SK-N-SH (cell line): ENCODE results near the gene ZNF689. TPM values are rescaled to one million over a fixed set of nuclear protein-coding genes. Genes with fewer than 3 reads are reported as not detected.
"Not testable (repeated sequence)": the region's sequence is repeated elsewhere in the genome, so short reads cannot be mapped to it uniquely, and the experiment has no call there.

Experiments used
- CTCF ChIA-PET: fragments of 300-600, 350-600 bp; formaldehyde crosslinking; extraction: SDS; loops from one replicate; lab custom pipeline; 2021; lab: Yijun Ruan, JAX
- POLR2A ChIA-PET: fragments of 350-600 bp; sonication (Branson Sonifier 250); formaldehyde crosslinking; extraction: SDS; loops from one replicate; lab custom pipeline; 2020; ENCODE audit warnings: antibody characterized with exemption, inconsistent platforms; lab: Yijun Ruan, JAX
- DNase-seq: peaks from one replicate; pipeline ENCODE4 v3.0.0; 2012
- H2AFZ ChIP-seq: fragments of 200-600 bp; sonication (generic); 2 replicates; pipeline ENCODE4 v1.8.1; 2016; ENCODE audit warnings: antibody characterized with exemption, mild to moderate bottlenecking, low read depth
- H3F3A ChIP-seq: fragments of 200-600 bp; sonication (generic); replicated peaks from 2 replicates; pipeline ENCODE3; 2016; ENCODE audit warnings: antibody characterized with exemption, mild to moderate bottlenecking; ENCODE audit not compliant: insufficient read depth
- H3K27ac ChIP-seq, 2 experiments: fragments of 200-500 bp in 1 of 2; fragments of 200-600 bp in 1 of 2; sonication (Bioruptor generic) in 1 of 2; sonication (generic), shearing (Covaris generic) in 1 of 2; 2 replicates each; pipeline versions ENCODE4 v1.5.1 to v1.6.1; 2014 to 2016; ENCODE audit warnings: low read depth in 2 of 2, inconsistent platforms in 1 of 2, low read length in 1 of 2, mild to moderate bottlenecking in 1 of 2, mixed read lengths in 1 of 2
- H3K27me3 ChIP-seq: fragments of 200-600 bp; sonication (generic), shearing (Covaris generic); 2 replicates; pipeline ENCODE4 v1.6.1; 2016; ENCODE audit warnings: mixed run types; ENCODE audit not compliant: insufficient read depth
- H3K36me3 ChIP-seq, 2 experiments: fragments of 200-500 bp in 1 of 2; fragments of 200-600 bp in 1 of 2; sonication (Bioruptor generic) in 1 of 2; sonication (generic) in 1 of 2; replicated peaks in 1 of 2; 2 replicates each; pipeline versions ENCODE3 to v1.5.1; 2014 to 2016; ENCODE audit warnings: low read length in 1 of 2, mild to moderate bottlenecking in 1 of 2; ENCODE audit not compliant: insufficient read depth in 2 of 2, control insufficient read depth in 1 of 2
- H3K4me1 ChIP-seq, 2 experiments: fragments of 200-500 bp in 1 of 2; fragments of 200-600 bp in 1 of 2; sonication (Bioruptor generic) in 1 of 2; sonication (generic), shearing (Covaris generic) in 1 of 2; 2 replicates each; pipeline versions ENCODE4 v1.5.1 to v1.6.1; 2014 to 2016; ENCODE audit warnings: low read depth in 1 of 2, low read length in 1 of 2, mixed run types in 1 of 2; ENCODE audit not compliant: insufficient read depth in 2 of 2, control insufficient read depth in 1 of 2
- H3K4me2 ChIP-seq: fragments of 200-600 bp; sonication (generic), shearing (Covaris generic); 2 replicates; pipeline ENCODE4 v1.6.1; 2017; ENCODE audit warnings: mixed run types
- H3K4me3 ChIP-seq, 2 experiments: fragments of 200-500 bp in 1 of 2; fragments of 200-600 bp in 1 of 2; sonication (Bioruptor generic) in 1 of 2; sonication (generic), shearing (Covaris generic) in 1 of 2; 2 replicates each; pipeline versions ENCODE4 v1.5.1 to v1.8.1; 2014 to 2016; ENCODE audit warnings: low read depth in 2 of 2, inconsistent platforms in 1 of 2, low read length in 1 of 2, mild to moderate bottlenecking in 1 of 2, mixed read lengths in 1 of 2, moderate library complexity in 1 of 2
- H3K79me2 ChIP-seq: fragments of 200-600 bp; sonication (generic); 2 replicates; pipeline ENCODE4 v1.8.1; 2017; ENCODE audit warnings: mild to moderate bottlenecking; ENCODE audit not compliant: insufficient read depth
- H3K9ac ChIP-seq: fragments of 200-600 bp; sonication (generic); 2 replicates; pipeline ENCODE4 v1.6.1; 2017; ENCODE audit warnings: mixed run types
- H3K9me2 ChIP-seq: fragments of 200-600 bp; sonication (generic); 2 replicates; pipeline ENCODE4 v1.6.1; 2017; ENCODE audit warnings: mixed run types
- H3K9me3 ChIP-seq: fragments of 200-600 bp; sonication (generic); 2 replicates; pipeline ENCODE4 v1.6.1; 2017; ENCODE audit warnings: mixed run types, mild to moderate bottlenecking, moderate library complexity
- H4K20me1 ChIP-seq: fragments of 200-600 bp; sonication (generic); 2 replicates; pipeline ENCODE4 v1.6.1; 2017; ENCODE audit warnings: mild to moderate bottlenecking, mixed run types; ENCODE audit not compliant: insufficient read depth
- ELF1 ChIP-seq: IDR thresholded peaks from 2 replicates; pipeline ENCODE4 v1.4.0; 2012
- EP300 ChIP-seq, 2 experiments: IDR thresholded peaks; 2 replicates each; pipeline versions ENCODE4 v1.4.0 to v1.6.1; 2012; ENCODE audit warnings: borderline replicate concordance in 1 of 2, low read depth in 1 of 2, low read length in 1 of 2
- EZH2phosphoT487 ChIP-seq: fragments of 200-600 bp; sonication (generic); IDR thresholded peaks from 2 replicates; pipeline ENCODE4 v1.6.1; 2017; ENCODE audit warnings: low read depth, mixed run types, mild to moderate bottlenecking, antibody characterized with exemption, moderate library complexity, borderline replicate concordance
- JUND ChIP-seq: IDR thresholded peaks from 2 replicates; pipeline ENCODE4 v1.4.0; 2012
- MEF2A ChIP-seq: IDR thresholded peaks from 2 replicates; pipeline ENCODE4 v1.4.0; 2012; ENCODE audit warnings: low read depth, borderline replicate concordance
- POLR2AphosphoS5 ChIP-seq: IDR thresholded peaks from 2 replicates; pipeline ENCODE4 v1.6.1; 2012; ENCODE audit warnings: low read depth, low read length
- RAD21 ChIP-seq: IDR thresholded peaks from 2 replicates; pipeline ENCODE4 v1.6.1; 2012; ENCODE audit warnings: mild to moderate bottlenecking, low read length
- RCOR1 ChIP-seq: fragments of 150-350 bp; IDR thresholded peaks from 2 replicates; pipeline ENCODE4 v1.6.1; 2017; ENCODE audit warnings: antibody characterized with exemption, low read length
- SIN3A ChIP-seq: IDR thresholded peaks from 2 replicates; pipeline ENCODE4 v1.6.1; 2012; ENCODE audit warnings: low read depth, mild to moderate bottlenecking, low read length, moderate library complexity, borderline replicate concordance
- SMC3 ChIP-seq: IDR thresholded peaks from 2 replicates; pipeline ENCODE4 v1.6.1; 2012; ENCODE audit warnings: low read depth, low read length, improper control_type of control experiment
- TAF1 ChIP-seq: IDR thresholded peaks from 2 replicates; pipeline ENCODE4 v1.6.1; 2012; ENCODE audit warnings: low read depth, mild to moderate bottlenecking, low read length, moderate library complexity, borderline replicate concordance
- WGBS: methylation state at CpG from one replicate; pipeline ENCODE4 v1.1.6; 2017; ENCODE audit warnings: low lambda C conversion rate; 5-methylcytosine and 5-hydroxymethylcytosine counted together
- polyA plus RNA-seq, 3 experiments: library from polyadenylated mRNA; depleted of rRNA; stranded (reverse); fragments of >200 nt; gene quantifications; 2 replicates each; pipeline ENCODE4 v1.2.3, GENCODE V29; 2012
- TF ChIP-seq, protein P1 (sequence below): IDR thresholded peaks from 2 replicates; pipeline ENCODE4 v1.4.0; 2012; ENCODE audit warnings: low read depth, borderline replicate concordance
- TF ChIP-seq, protein P2 (sequence below): fragments of 200-600 bp; sonication (generic); IDR thresholded peaks from 2 replicates; pipeline ENCODE4 v1.6.1; 2017; ENCODE audit warnings: antibody characterized with exemption, mild to moderate bottlenecking, moderate library complexity
- TF ChIP-seq, protein P3 (sequence below): IDR thresholded peaks from 2 replicates; pipeline ENCODE4 v1.4.0; 2012; ENCODE audit warnings: low read depth

Gene ZNF689
- polyA plus RNA-seq, 1 of the 3 experiments (the other 2 are of a cell fraction) = 2.9 TPM

DNA sequence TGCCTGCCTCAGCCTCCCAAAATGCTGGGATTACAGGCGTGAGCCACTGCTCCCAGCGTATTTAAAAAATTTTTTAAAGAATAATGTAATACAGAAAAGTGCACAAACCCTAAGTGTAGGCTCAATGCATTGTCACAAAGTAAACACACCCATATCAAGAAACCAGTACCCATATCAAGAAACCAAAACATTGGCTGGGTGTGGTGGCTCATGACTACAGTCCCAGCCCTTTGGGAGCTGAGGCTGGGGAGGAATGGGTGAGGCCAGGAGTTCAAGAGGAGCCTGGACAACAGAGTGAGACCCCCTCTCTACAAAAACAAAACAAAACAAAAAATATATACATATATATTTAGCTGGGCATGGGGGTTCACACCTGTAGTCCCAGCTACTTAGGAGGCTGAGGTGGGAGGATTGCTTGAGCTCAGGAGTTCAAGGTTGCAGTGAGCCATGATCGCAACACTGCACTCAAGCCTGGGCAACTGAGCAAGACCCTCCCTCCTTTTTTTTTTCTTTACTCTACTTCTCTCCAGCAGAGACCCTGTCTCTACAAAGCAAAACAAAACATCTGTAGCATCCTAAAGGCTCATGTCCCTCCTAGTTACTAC is 31.3 kb upstream of the ZNF689 start:
- ChIA-PET CTCF (interaction anchor here (0.7 kb wide), 1 partner anchor 13 kb away, joined by 4 read pairs; no protein-coding TSS in a partner anchor), POLR2A (no interaction called here)

DNA sequence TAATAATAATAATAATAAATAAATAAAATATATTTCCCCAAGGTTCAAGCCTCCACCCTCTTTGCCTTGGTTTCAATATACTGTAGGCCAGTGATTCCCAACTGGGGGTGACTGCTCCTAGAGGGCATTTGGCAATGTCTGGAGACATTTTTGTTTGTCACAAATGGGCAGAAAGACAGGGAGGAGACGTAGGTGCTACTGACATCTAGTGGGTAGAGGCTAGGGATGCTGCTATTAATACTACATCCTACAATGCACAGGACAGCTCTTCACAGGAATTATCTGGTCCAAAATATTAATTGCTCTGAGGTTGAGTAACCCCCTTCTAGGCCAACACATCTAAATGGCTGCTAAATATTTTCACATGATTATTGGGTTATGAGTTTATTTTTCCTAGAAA is 27.8 kb upstream of the ZNF689 start:
- Histone ChIP-seq H3K4me3 (no peak overlapping the region), H2AFZ (no peak overlapping the region), H3K9me3 (no peaks in the 10 kb centered on the region), H3K4me1 (peaks cover 0 to 5% of the 10 kb centered on the region in 2 experiments; a peak in 1 of 4 replicates), H3K36me3 (no peaks in the 10 kb centered on the region), H4K20me1 (no peaks in the 10 kb centered on the region), H3K27me3 (no peaks in the 10 kb centered on the region), H3K27ac (no peak overlapping the region), H3F3A (no peaks in the 10 kb centered on the region), H3K9ac (no peak overlapping the region), H3K4me2 (no peak overlapping the region), H3K79me2 (peaks cover 23% of the 10 kb centered on the region), H3K9me2 (no peaks in the 10 kb centered on the region)
- ChIA-PET CTCF (interaction anchor here (0.6 to 2.2 kb wide), 10 partner anchors 9 to 208 kb away, joined by 3 to 12 read pairs (median 4); partner anchors contain the start of genes DCTPP1, FBRS and PRR14), POLR2A (interaction anchor here (0.6 to 1.9 kb wide), 2 partner anchors 21 to 208 kb away, joined by 4 read pairs; partner anchors contain the start of gene DCTPP1)
- TF ChIP-seq POLR2AphosphoS5 = no peak
- TF ChIP-seq RAD21 = peak; percentile 74
- no peak for TF ChIP-seq MEF2A
- TF ChIP-seq ELF1 = no peak
- no peak for TF ChIP-seq SIN3A
- TF ChIP-seq JUND = no peak
- no peak for TF ChIP-seq RCOR1
- TF ChIP-seq, protein P1, sequence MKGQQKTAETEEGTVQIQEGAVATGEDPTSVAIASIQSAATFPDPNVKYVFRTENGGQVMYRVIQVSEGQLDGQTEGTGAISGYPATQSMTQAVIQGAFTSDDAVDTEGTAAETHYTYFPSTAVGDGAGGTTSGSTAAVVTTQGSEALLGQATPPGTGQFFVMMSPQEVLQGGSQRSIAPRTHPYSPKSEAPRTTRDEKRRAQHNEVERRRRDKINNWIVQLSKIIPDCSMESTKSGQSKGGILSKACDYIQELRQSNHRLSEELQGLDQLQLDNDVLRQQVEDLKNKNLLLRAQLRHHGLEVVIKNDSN = no peak
- peak; percentile 47 for TF ChIP-seq SMC3
- TF ChIP-seq, protein P2, sequence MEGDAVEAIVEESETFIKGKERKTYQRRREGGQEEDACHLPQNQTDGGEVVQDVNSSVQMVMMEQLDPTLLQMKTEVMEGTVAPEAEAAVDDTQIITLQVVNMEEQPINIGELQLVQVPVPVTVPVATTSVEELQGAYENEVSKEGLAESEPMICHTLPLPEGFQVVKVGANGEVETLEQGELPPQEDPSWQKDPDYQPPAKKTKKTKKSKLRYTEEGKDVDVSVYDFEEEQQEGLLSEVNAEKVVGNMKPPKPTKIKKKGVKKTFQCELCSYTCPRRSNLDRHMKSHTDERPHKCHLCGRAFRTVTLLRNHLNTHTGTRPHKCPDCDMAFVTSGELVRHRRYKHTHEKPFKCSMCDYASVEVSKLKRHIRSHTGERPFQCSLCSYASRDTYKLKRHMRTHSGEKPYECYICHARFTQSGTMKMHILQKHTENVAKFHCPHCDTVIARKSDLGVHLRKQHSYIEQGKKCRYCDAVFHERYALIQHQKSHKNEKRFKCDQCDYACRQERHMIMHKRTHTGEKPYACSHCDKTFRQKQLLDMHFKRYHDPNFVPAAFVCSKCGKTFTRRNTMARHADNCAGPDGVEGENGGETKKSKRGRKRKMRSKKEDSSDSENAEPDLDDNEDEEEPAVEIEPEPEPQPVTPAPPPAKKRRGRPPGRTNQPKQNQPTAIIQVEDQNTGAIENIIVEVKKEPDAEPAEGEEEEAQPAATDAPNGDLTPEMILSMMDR = peak; percentile 65
- no peak for TF ChIP-seq EZH2phosphoT487
- no peak for TF ChIP-seq TAF1
- DNase-seq = peak; percentile 45
- 0% methylated on average over 1 of the region's 1 CpG for WGBS

More for the DNA sequence above, 31.3 kb upstream of the ZNF689 start:
- H3K4me1 ChIP-seq = no peaks in the 10 kb centered on the region
- H4K20me1 ChIP-seq = no peaks in the 10 kb centered on the region
- H3K4me3 ChIP-seq = no peak overlapping the region
- no peaks in the 10 kb centered on the region for H3K27me3 ChIP-seq
- no peak for DNase-seq
- H3K9ac ChIP-seq = no peak overlapping the region
- H3K4me2 ChIP-seq = no peak overlapping the region
- H3K79me2 ChIP-seq = no peaks in the 10 kb centered on the region
- 60% methylated on average over 3 of the region's 3 CpGs for WGBS
- H3K9me2 ChIP-seq = no peaks in the 10 kb centered on the region
- no peak overlapping the region for H3K27ac ChIP-seq
- TF ChIP-seq, protein P3, sequence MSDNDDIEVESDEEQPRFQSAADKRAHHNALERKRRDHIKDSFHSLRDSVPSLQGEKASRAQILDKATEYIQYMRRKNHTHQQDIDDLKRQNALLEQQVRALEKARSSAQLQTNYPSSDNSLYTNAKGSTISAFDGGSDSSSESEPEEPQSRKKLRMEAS = no peak
- no peak for TF ChIP-seq EP300 (IDR thresholded peaks at IDR 0.05; ENCODE audit: borderline replicate concordance in 1 of 2, low read depth in 1 of 2, low read length in 1 of 2)
- TF ChIP-seq SIN3A = no peak
- TF ChIP-seq, all 33 proteins: peak for 0
- no peaks in the 10 kb centered on the region for H3F3A ChIP-seq
- no peaks in the 10 kb centered on the region for H3K9me3 ChIP-seq
- H3K36me3 ChIP-seq = no peaks in the 10 kb centered on the region
- no peak overlapping the region for H2AFZ ChIP-seq

DNA sequence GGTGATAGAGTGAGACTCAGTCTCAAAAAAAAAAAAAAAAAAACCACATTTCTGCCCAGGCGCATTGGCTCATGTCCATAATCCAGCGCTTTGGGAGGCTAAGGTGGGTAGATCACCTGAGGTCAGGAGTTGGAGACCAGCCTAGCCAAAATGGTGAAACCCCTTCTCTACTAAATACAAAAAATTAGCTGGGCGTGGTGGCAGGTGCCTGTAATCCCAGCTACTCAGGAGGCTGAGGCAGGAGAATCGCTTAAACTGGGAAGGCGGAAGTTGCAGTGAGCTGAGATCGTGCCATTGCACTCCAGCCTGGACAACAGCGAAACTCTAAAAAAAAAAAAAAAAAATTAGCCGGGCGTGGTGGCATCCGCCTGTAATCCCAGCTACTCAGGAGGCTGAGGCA is 26.9 kb upstream of the ZNF689 start:
- H3K27me3 ChIP-seq, H3K4me3 ChIP-seq, H4K20me1 ChIP-seq, H3K4me1 ChIP-seq, H3F3A ChIP-seq, H3K9me3 ChIP-seq, H3K36me3 ChIP-seq, H3K9ac ChIP-seq, DNase-seq, H3K27ac ChIP-seq, H3K4me2 ChIP-seq, H2AFZ ChIP-seq, H3K9me2 ChIP-seq: not testable (repeated sequence)
- CTCF ChIA-PET = interaction anchor here (0.7 to 2.2 kb wide), 9 partner anchors 8 to 207 kb away, joined by 3 to 12 read pairs (median 3); partner anchors contain the start of genes DCTPP1, FBRS and PRR14
- H3K79me2 ChIP-seq = peaks cover 23% of the 10 kb centered on the region
- WGBS = 92% methylated on average over 10 of the region's 10 CpGs
- POLR2A ChIA-PET = interaction anchor here (0.6 to 1.9 kb wide), 2 partner anchors 21 to 207 kb away, joined by 4 read pairs; partner anchors contain the start of gene DCTPP1
